ENCODE data around the gene SEC11C.

DNA sequence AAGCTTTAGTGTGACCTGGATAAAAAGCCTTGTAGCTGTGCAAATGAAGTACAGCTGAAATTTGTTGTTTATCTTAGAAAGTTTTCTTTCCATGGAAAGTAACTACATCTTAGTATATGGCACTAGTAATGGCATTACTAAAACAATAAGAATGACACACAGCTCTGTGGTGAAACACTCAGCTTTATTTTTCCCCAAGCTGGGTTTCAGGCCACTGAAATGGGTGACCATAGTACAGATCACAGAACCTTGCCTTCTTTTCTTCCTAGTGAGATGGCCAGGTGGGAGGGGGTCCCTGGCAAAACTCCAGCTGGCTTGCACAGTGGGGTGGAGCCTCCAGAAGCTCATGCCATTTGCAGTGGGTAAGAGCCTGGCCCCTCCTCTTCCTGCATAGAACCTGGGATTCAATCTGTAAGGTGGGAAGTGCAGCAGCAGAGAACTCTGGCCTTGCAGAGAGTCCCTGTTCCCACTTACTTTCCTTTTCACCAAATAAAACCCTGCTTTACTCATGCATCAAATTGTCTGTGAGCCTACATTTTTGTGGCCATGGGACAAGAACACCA lies 62.7 kb downstream of the SEC11C start:
- TF ChIP-seq, protein P1, sequence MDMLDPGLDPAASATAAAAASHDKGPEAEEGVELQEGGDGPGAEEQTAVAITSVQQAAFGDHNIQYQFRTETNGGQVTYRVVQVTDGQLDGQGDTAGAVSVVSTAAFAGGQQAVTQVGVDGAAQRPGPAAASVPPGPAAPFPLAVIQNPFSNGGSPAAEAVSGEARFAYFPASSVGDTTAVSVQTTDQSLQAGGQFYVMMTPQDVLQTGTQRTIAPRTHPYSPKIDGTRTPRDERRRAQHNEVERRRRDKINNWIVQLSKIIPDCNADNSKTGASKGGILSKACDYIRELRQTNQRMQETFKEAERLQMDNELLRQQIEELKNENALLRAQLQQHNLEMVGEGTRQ (IDR thresholded peaks at IDR 0.05; ENCODE audit: borderline replicate concordance, low read depth, low read length), result no peak
- TF ChIP-seq TAF1 (IDR thresholded peaks at IDR 0.05; ENCODE audit: borderline replicate concordance, low read depth, low read length), result no peak
- TF ChIP-seq YY1 (IDR thresholded peaks at IDR 0.05; ENCODE audit: low read depth), result no peak
- no peak for TF ChIP-seq GATA2 (CRISPR knock-in tag; IDR thresholded peaks at IDR 0.05)
- TF ChIP-seq, protein P2, sequence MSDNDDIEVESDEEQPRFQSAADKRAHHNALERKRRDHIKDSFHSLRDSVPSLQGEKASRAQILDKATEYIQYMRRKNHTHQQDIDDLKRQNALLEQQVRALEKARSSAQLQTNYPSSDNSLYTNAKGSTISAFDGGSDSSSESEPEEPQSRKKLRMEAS (IDR thresholded peaks at IDR 0.05; ENCODE audit: low read depth), result no peak
- no peak for TF ChIP-seq RAD21 (IDR thresholded peaks at IDR 0.05; ENCODE audit: low read length)
- no peak for TF ChIP-seq TEAD4 (IDR thresholded peaks at IDR 0.05; ENCODE audit: borderline replicate concordance, insufficient read depth)
- TF ChIP-seq TCF12 (IDR thresholded peaks at IDR 0.05), result no peak
- TF ChIP-seq POLR2AphosphoS5 (IDR thresholded peaks at IDR 0.05; ENCODE audit: low read depth, low read length), result no peak
- TF ChIP-seq, protein P3, sequence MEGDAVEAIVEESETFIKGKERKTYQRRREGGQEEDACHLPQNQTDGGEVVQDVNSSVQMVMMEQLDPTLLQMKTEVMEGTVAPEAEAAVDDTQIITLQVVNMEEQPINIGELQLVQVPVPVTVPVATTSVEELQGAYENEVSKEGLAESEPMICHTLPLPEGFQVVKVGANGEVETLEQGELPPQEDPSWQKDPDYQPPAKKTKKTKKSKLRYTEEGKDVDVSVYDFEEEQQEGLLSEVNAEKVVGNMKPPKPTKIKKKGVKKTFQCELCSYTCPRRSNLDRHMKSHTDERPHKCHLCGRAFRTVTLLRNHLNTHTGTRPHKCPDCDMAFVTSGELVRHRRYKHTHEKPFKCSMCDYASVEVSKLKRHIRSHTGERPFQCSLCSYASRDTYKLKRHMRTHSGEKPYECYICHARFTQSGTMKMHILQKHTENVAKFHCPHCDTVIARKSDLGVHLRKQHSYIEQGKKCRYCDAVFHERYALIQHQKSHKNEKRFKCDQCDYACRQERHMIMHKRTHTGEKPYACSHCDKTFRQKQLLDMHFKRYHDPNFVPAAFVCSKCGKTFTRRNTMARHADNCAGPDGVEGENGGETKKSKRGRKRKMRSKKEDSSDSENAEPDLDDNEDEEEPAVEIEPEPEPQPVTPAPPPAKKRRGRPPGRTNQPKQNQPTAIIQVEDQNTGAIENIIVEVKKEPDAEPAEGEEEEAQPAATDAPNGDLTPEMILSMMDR (IDR thresholded peaks at IDR 0.05), result no peak
- TF ChIP-seq, protein P4, sequence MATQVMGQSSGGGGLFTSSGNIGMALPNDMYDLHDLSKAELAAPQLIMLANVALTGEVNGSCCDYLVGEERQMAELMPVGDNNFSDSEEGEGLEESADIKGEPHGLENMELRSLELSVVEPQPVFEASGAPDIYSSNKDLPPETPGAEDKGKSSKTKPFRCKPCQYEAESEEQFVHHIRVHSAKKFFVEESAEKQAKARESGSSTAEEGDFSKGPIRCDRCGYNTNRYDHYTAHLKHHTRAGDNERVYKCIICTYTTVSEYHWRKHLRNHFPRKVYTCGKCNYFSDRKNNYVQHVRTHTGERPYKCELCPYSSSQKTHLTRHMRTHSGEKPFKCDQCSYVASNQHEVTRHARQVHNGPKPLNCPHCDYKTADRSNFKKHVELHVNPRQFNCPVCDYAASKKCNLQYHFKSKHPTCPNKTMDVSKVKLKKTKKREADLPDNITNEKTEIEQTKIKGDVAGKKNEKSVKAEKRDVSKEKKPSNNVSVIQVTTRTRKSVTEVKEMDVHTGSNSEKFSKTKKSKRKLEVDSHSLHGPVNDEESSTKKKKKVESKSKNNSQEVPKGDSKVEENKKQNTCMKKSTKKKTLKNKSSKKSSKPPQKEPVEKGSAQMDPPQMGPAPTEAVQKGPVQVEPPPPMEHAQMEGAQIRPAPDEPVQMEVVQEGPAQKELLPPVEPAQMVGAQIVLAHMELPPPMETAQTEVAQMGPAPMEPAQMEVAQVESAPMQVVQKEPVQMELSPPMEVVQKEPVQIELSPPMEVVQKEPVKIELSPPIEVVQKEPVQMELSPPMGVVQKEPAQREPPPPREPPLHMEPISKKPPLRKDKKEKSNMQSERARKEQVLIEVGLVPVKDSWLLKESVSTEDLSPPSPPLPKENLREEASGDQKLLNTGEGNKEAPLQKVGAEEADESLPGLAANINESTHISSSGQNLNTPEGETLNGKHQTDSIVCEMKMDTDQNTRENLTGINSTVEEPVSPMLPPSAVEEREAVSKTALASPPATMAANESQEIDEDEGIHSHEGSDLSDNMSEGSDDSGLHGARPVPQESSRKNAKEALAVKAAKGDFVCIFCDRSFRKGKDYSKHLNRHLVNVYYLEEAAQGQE (IDR thresholded peaks at IDR 0.05; ENCODE audit: low read depth, low read length), result no peak
- no peak for TF ChIP-seq GABPA (IDR thresholded peaks at IDR 0.05; ENCODE audit: low read depth)
- no peak for TF ChIP-seq FOXM1 (IDR thresholded peaks at IDR 0.05; ENCODE audit: low read depth)

Data from SK-N-SH (cell line).